Endodermal cell (in vitro differentiated cells): ENCODE data around the gene TMEM129. TPM values are rescaled to one million over a fixed set of nuclear protein-coding genes. Genes with fewer than 3 reads are reported as not detected.

ENCODE experiments used
- DNase-seq: peaks from one replicate; pipeline ENCODE4 v3.0.0-alpha.2; 2017
- H3K27ac ChIP-seq: 2 replicates; pipeline ENCODE4 v1.5.1; 2013; ENCODE audit warnings: mild to moderate bottlenecking, low read depth, low read length, moderate library complexity
- H3K27me3 ChIP-seq: 2 replicates; pipeline ENCODE4 v1.6.1; 2013; ENCODE audit warnings: mild to moderate bottlenecking, low read length, moderate library complexity; ENCODE audit not compliant: insufficient read depth, control insufficient read depth, poor library complexity, severe bottlenecking
- H3K36me3 ChIP-seq: 2 replicates; pipeline ENCODE4 v1.7.0; 2013; ENCODE audit warnings: mild to moderate bottlenecking, low read length, moderate library complexity; ENCODE audit not compliant: control insufficient read depth, insufficient read depth
- H3K4me1 ChIP-seq: one replicate; pipeline ENCODE4 v1.7.0; 2013; ENCODE audit warnings: low read length; ENCODE audit not compliant: control insufficient read depth, insufficient read depth
- H3K4me3 ChIP-seq: 2 replicates; pipeline ENCODE4 v1.5.1; 2013; ENCODE audit warnings: mild to moderate bottlenecking, low read length, moderate library complexity
- H3K9ac ChIP-seq: 2 replicates; pipeline ENCODE4 v1.6.1; 2013; ENCODE audit warnings: mild to moderate bottlenecking, low read length, moderate library complexity; ENCODE audit not compliant: poor library complexity, severe bottlenecking; ENCODE audit errors: extremely low read depth
- H3K9me3 ChIP-seq: 2 replicates; pipeline ENCODE4 v1.6.1; 2013; ENCODE audit warnings: mild to moderate bottlenecking, low read length, moderate library complexity; ENCODE audit not compliant: control insufficient read depth
- H3K27ac Mint-ChIP-seq: 2 replicates; pipeline ENCODE4 v1.8.0; 2020; ENCODE audit warnings: mixed read lengths
- H3K27me3 Mint-ChIP-seq: 2 replicates; pipeline ENCODE4 v1.8.0; 2021; ENCODE audit warnings: mild to moderate bottlenecking, mixed read lengths; ENCODE audit not compliant: insufficient read depth
- H3K36me3 Mint-ChIP-seq: 2 replicates; pipeline ENCODE4 v1.8.0; 2020; ENCODE audit warnings: low read depth, mixed read lengths
- H3K4me1 Mint-ChIP-seq: 2 replicates; pipeline ENCODE4 v1.8.0; 2020; ENCODE audit warnings: mixed read lengths
- H3K4me3 Mint-ChIP-seq: 2 replicates; pipeline ENCODE4 v1.8.0; 2020; ENCODE audit warnings: mild to moderate bottlenecking, moderate library complexity, mixed read lengths
- H3K9me3 Mint-ChIP-seq: 2 replicates; pipeline ENCODE4 v1.8.0; 2020; ENCODE audit warnings: mild to moderate bottlenecking, mixed read lengths
- CTCF ChIP-seq: fragments of 200-600 bp; sonication (generic); conservative IDR thresholded peaks from 2 replicates; pipeline ENCODE4 v1.5.0; 2021; ENCODE audit warnings: antibody characterized with exemption, mild to moderate bottlenecking
- WGBS, 2 experiments: methylation state at CpG; one replicate each; pipeline versions ENCODE4 v1.1.5 to v1.1.7; 2013; ENCODE audit warnings: missing lambda C conversion rate in 2 of 2, mixed read lengths in 1 of 2; ENCODE audit not compliant: insufficient coverage in 1 of 2, insufficient read length in 1 of 2; 5-methylcytosine and 5-hydroxymethylcytosine counted together
- total RNA-seq, 2 donors: library from RNA; stranded (reverse); fragmentation: NEBNext Ultra II Directional in 1 of 2; extraction: Animal tissue kit (Norgen Biotek cat#: 25700) in 1 of 2; gene quantifications; 2 replicates in 1 of 2; 3 replicates in 1 of 2; pipeline ENCODE4 v1.2.1, GENCODE V29; 2021

TMEM129 gene
- total RNA-seq, 2 donors from 2014 or later: 33.6 to 41.7 TPM

- H3K36me3 Mint-ChIP-seq: peaks cover 38% of the 10 kb centered on the region
These were observed 2.1 kb upstream of the TMEM129 start for GRCh38 chr4:1723131-1723801.

GRCh38 chr4:1722551-1723118 lies 1.5 kb upstream of the TMEM129 start:
- H3K9ac ChIP-seq: peak overlapping the region; percentile 64
- H3K4me1 Mint-ChIP-seq: peaks cover 30% of the 10 kb centered on the region
- peak overlapping the region; percentile 93 for H3K4me3 Mint-ChIP-seq
- peak overlapping the region; percentile 79 for H3K4me3 ChIP-seq
- 68 to 71% methylated on average over 9 to 18 of the region's 18 CpGs for WGBS, 2 experiments
- H3K27ac Mint-ChIP-seq: peak overlapping the region; percentile 94
- no peaks in the 10 kb centered on the region for H3K9me3 ChIP-seq
- peaks cover 49% of the 10 kb centered on the region for H3K36me3 ChIP-seq
- no peaks in the 10 kb centered on the region for H3K9me3 Mint-ChIP-seq
- no peak for DNase-seq
- peaks cover 36% of the 10 kb centered on the region for H3K36me3 Mint-ChIP-seq
- no peak for TF ChIP-seq CTCF
- no peaks in the 10 kb centered on the region for H3K27me3 Mint-ChIP-seq
- no peaks in the 10 kb centered on the region for H3K27me3 ChIP-seq
- H3K27ac ChIP-seq: no peak overlapping the region
- H3K4me1 ChIP-seq: peaks cover 3% of the 10 kb centered on the region

More at GRCh38 chr4:1723131-1723801, 2.1 kb upstream of the TMEM129 start:
- Mint-ChIP-seq H3K4me3 (peak overlapping the region; percentile 93), H3K4me1 (peaks cover 30% of the 10 kb centered on the region), H3K27me3 (no peaks in the 10 kb centered on the region), H3K9me3 (no peaks in the 10 kb centered on the region), H3K27ac (peak overlapping the region; percentile 70)
- WGBS, 2 experiments: 91 to 92% methylated on average over 11 to 12 of the region's 12 CpGs
- DNase-seq: no peak
- Histone ChIP-seq H3K36me3 (peaks cover 50% of the 10 kb centered on the region), H3K4me1 (peaks cover 3% of the 10 kb centered on the region), H3K4me3 (peak overlapping the region; percentile 79), H3K9me3 (no peaks in the 10 kb centered on the region), H3K27me3 (no peaks in the 10 kb centered on the region), H3K27ac (no peak overlapping the region), H3K9ac (no peak overlapping the region)
- TF ChIP-seq CTCF: no peak

GRCh38 chr4:1721666-1722550 lies 785 bp upstream of the TMEM129 start:
- peaks cover 3% of the 10 kb centered on the region for H3K4me1 ChIP-seq
- 3 to 4% methylated on average over 24 to 59 of the region's 61 CpGs for WGBS, 2 experiments
- H3K36me3 Mint-ChIP-seq: peaks cover 33% of the 10 kb centered on the region
- peak; percentile 58 for DNase-seq
- no peaks in the 10 kb centered on the region for H3K9me3 Mint-ChIP-seq
- peaks cover 42% of the 10 kb centered on the region for H3K36me3 ChIP-seq
- peak overlapping the region; percentile 79 for H3K4me3 ChIP-seq
- TF ChIP-seq CTCF: no peak
- no peak overlapping the region for H3K27ac ChIP-seq
- peak overlapping the region; percentile 64 for H3K9ac ChIP-seq
- H3K27me3 Mint-ChIP-seq: no peaks in the 10 kb centered on the region
- peak overlapping the region; percentile 94 for H3K27ac Mint-ChIP-seq
- H3K9me3 ChIP-seq: no peaks in the 10 kb centered on the region
- peaks cover 30% of the 10 kb centered on the region for H3K4me1 Mint-ChIP-seq
- H3K4me3 Mint-ChIP-seq: peak overlapping the region; percentile 93
- H3K27me3 ChIP-seq: no peaks in the 10 kb centered on the region
